Breast epithelium (tissue), 3 donors: ENCODE data around the gene OR10P1.

Source experiments
- CTCF ChIP-seq, 3 donors: fragments of 450-650 bp; IDR thresholded peaks; one replicate each; pipeline ENCODE4 v1.5.1; 2016 to 2017; ENCODE audit warnings: antibody characterized with exemption in 3 of 3, mild to moderate bottlenecking in 3 of 3, moderate library complexity in 3 of 3
- POLR2A ChIP-seq: fragments of 450-650 bp; IDR thresholded peaks from one replicate; pipeline ENCODE4 v1.6.1; 2016; ENCODE audit warnings: antibody characterized with exemption, mild to moderate bottlenecking, moderate library complexity
- POLR2AphosphoS5 ChIP-seq, 3 donors: sonication (generic); formaldehyde crosslinking; IDR thresholded peaks; one replicate each; pipeline ENCODE4 v1.6.1; 2017; ENCODE audit warnings: antibody characterized with exemption in 3 of 3

- TF ChIP-seq POLR2A (no peak), CTCF (IDR thresholded peaks at IDR 0.05) (no peak), POLR2AphosphoS5 (IDR thresholded peaks at IDR 0.05) (no peak)
Observed at GRCh38 chr12:55671746-55672145, 35.1 kb downstream of the OR10P1 start.
